Duodenal mucosa (tissue), 2 donors: ENCODE results near the gene RTN4RL2.

ENCODE experiments used
- H3K27ac ChIP-seq: one replicate; pipeline ENCODE4 v1.7.0; 2013; ENCODE audit warnings: low read depth, low read length
- H3K27me3 ChIP-seq, 2 donors: one replicate each; pipeline ENCODE4 v1.7.0; 2013; ENCODE audit warnings: low read length in 2 of 2, control low read depth in 1 of 2; ENCODE audit not compliant: insufficient read depth in 2 of 2, control insufficient read depth in 1 of 2
- H3K36me3 ChIP-seq, 2 donors: one replicate each; pipeline ENCODE4 v1.7.0; 2013; ENCODE audit warnings: low read length in 2 of 2, control low read depth in 1 of 2; ENCODE audit not compliant: insufficient read depth in 2 of 2, control insufficient read depth in 1 of 2
- H3K4me1 ChIP-seq, 2 donors: one replicate each; pipeline ENCODE4 v1.7.0; 2013; ENCODE audit warnings: low read length in 2 of 2, control low read depth in 1 of 2; ENCODE audit not compliant: insufficient read depth in 2 of 2, control insufficient read depth in 1 of 2
- H3K4me3 ChIP-seq, 2 donors: one replicate each; pipeline ENCODE4 v1.7.0; 2013; ENCODE audit warnings: low read length in 2 of 2, low read depth in 1 of 2
- H3K9ac ChIP-seq, 2 donors: one replicate each; pipeline ENCODE4 v1.7.0; 2013; ENCODE audit warnings: low read length in 2 of 2, low read depth in 1 of 2
- H3K9me3 ChIP-seq, 2 donors: one replicate each; pipeline ENCODE4 v1.7.0; 2013; ENCODE audit warnings: low read length in 2 of 2, control low read depth in 1 of 2; ENCODE audit not compliant: control insufficient read depth in 1 of 2

RTN4RL2 gene

DNA sequence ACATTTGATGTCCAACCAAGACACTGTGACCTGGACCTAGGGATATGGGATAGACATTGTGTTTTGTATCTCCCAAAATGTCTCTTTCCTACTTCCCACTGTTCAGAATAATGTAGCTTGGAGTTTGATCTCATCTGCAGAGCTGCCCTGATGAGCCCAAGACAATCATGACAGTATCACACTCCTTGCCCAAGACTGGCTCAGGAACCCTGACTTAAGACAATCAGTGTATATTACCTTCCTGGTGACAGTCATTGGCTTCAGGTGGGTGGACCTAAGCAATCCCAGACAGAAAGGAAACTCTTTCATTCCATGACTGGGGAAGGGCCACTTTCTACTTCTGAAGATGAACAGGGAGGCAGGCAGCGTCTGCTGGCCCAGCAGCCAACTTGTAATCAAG, 14.3 kb upstream of the RTN4RL2 start:
- Histone ChIP-seq H3K9ac (no peak overlapping the region), H3K4me1 (no peaks in the 10 kb centered on the region), H3K27ac (no peak overlapping the region), H3K4me3 (no peak overlapping the region), H3K36me3 (no peaks in the 10 kb centered on the region), H3K9me3 (no peaks in the 10 kb centered on the region), H3K27me3 (peaks cover 0 to 5% of the 10 kb centered on the region in 2 donors)

DNA sequence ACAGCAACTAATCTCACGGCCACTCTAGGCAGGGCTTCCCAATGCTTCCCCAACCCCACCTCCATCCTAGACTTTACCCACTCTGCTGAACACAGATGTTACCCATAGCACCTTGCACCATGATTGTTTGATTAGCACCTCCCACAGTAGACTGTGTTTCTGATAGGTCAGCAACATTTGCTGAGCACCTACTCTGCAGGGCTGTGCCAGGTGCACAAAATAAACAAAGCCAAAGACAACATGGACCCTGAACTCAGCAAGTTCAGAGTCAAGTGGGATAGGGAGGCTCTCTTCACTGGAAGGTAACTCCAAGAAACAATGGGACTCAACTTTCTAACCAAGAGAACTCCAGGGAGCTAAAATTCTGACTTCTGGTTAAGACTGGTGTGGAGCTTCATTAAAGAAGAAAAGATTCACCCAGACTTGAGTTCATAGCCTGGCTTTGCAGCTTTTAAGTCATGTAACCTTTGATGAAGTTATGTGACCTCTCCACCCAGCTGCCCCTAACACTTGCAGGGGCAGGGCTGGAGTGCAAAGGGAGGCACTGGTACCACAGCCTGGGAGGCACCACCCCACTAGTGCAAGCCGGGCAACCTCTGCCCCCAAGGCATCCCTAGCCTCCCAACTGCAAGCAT, 6.7 kb upstream of the RTN4RL2 start:
- no peak overlapping the region for H3K9ac ChIP-seq
- H3K9me3 ChIP-seq: no peaks in the 10 kb centered on the region
- peaks cover 17 to 23% of the 10 kb centered on the region in 2 donors for H3K4me1 ChIP-seq
- no peaks in the 10 kb centered on the region for H3K36me3 ChIP-seq
- H3K27ac ChIP-seq: no peak overlapping the region
- H3K27me3 ChIP-seq: peaks cover 5 to 8% of the 10 kb centered on the region in 2 donors
- peak overlapping the region in 1 of 2 donors; percentile 28 for H3K4me3 ChIP-seq

DNA sequence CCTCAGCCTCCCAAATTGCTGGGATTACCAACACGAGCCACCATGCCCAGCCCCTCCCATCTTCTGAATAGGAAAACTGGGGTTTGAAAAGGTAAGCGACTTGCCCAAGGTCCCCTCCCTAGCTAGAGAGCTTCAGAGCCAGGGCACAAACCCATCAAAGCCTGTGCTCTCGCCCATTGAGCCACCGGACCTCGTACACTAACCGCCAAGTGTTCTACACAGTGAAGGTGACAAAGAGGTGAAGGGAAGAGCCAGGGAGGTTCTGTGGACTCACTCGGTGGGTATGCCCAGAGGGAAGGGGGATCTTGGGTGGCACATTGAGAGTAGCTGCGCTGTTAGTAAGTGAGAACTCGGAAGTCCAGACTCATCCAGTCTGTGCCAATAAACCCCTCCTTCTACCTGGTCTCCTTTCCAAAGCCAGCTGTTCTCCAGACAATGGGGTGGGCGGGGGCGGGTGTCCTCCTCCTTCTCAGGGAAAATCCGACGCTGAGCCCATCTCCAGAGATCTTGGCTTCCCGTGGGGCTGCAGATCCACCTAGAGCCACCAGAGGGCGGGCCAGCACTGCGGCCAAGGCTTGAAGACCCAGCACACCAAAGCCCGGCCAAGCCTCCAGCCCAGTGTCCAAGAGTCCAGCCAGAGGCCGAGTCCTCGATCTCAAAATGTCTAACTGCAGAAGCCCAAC, 3.2 kb upstream of the RTN4RL2 start:
- Histone ChIP-seq H3K27ac (no peak overlapping the region), H3K9me3 (no peaks in the 10 kb centered on the region), H3K4me3 (peak overlapping the region in 1 of 2 donors; percentile 30), H3K4me1 (peaks cover 27 to 38% of the 10 kb centered on the region in 2 donors), H3K27me3 (peaks cover 22 to 34% of the 10 kb centered on the region in 2 donors), H3K36me3 (no peaks in the 10 kb centered on the region), H3K9ac (no peak overlapping the region)

DNA sequence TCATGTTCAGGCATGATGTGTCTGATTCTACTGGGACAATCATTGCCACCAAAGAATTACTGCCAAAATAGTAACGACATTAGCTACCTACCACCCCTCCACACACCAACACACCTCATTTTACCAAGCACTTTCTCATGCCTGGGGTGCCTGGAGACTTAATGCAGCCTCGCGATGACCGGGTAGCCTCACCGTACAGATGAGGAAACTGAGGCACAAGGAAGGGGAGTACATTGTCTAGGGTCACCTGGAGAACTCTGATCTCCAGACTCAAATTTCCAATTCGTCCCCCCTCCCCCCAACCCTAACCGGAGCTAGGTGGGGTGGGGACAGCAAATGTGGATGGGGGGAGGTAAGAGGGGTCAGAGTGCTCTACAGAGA, 2.7 kb upstream of the RTN4RL2 start:
- Histone ChIP-seq H3K9ac (no peak overlapping the region), H3K36me3 (no peaks in the 10 kb centered on the region), H3K27me3 (peaks cover 22 to 34% of the 10 kb centered on the region in 2 donors)

DNA sequence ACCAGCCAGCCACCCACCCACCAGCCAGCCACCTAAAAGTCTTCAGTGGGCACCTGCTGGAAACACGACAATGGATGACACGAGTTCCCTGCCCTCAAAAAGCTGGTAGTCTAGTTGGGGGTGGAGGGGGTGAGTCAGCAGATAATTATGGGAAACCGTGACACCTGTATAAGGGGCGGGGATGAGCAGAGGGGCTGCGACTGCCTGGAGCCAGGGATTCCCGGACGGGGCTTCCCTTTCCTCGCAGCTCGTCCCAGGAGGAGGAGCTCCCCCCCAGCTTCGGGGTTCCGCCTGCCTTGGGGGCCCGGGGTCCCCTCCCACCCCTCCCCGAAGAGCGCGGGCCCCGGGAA, 2.3 kb upstream of the RTN4RL2 start:
- H3K27ac ChIP-seq: no peak overlapping the region
- no peaks in the 10 kb centered on the region for H3K36me3 ChIP-seq
- H3K27me3 ChIP-seq: peaks cover 22 to 34% of the 10 kb centered on the region in 2 donors
- peak overlapping the region in 1 of 2 donors; percentile 30 for H3K4me3 ChIP-seq
- H3K4me1 ChIP-seq: peaks cover 23 to 35% of the 10 kb centered on the region in 2 donors
- H3K9me3 ChIP-seq: no peaks in the 10 kb centered on the region
- no peak overlapping the region for H3K9ac ChIP-seq

More for the DNA sequence above, 2.7 kb upstream of the RTN4RL2 start:
- H3K9me3 ChIP-seq: no peaks in the 10 kb centered on the region
- peaks cover 27 to 38% of the 10 kb centered on the region in 2 donors for H3K4me1 ChIP-seq
- H3K4me3 ChIP-seq: peak overlapping the region in 1 of 2 donors; percentile 30
- no peak overlapping the region for H3K27ac ChIP-seq

DNA sequence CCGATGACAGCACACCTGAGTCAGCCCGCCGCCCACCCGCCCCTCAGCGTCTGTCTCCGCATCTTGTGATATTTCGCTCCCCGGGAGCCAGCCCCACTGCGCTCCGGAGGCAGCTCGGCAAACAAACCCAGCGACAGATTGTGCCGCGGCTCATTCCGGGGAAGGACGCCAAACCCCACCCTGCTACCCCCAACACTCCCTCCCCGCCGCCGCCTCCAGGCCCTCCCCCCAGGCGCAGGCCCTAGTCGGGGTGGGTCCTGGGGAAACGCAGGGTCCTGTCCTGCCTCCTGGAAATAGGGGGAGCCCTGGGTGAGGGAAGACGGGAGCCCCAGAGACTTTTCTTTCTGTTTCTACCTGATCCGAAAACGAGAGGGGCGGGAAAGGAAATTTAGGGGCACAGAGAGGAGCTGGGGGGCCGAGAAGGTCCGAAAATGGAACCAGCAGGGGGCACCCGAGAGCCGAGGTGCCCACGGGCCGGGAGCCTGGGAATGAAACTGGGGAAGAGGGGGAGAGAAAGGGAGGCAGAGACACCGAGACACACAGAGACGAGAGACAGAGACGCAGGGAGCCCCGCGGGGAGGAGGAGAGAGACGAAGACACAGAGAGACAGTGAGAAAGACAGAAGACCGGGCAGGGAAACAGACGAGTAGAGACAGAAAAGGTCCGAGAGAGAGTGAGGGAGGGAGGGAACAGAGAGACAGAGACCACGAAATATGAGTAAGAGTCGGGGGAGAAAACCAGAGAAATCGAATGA, 1.7 kb upstream of the RTN4RL2 start:
- Histone ChIP-seq H3K4me3 (peak overlapping the region; percentile 53 to 60), H3K36me3 (no peaks in the 10 kb centered on the region), H3K27ac (no peak overlapping the region), H3K4me1 (peaks cover 18 to 29% of the 10 kb centered on the region in 2 donors), H3K27me3 (peaks cover 22 to 34% of the 10 kb centered on the region in 2 donors), H3K9ac (no peak overlapping the region), H3K9me3 (no peaks in the 10 kb centered on the region)

DNA sequence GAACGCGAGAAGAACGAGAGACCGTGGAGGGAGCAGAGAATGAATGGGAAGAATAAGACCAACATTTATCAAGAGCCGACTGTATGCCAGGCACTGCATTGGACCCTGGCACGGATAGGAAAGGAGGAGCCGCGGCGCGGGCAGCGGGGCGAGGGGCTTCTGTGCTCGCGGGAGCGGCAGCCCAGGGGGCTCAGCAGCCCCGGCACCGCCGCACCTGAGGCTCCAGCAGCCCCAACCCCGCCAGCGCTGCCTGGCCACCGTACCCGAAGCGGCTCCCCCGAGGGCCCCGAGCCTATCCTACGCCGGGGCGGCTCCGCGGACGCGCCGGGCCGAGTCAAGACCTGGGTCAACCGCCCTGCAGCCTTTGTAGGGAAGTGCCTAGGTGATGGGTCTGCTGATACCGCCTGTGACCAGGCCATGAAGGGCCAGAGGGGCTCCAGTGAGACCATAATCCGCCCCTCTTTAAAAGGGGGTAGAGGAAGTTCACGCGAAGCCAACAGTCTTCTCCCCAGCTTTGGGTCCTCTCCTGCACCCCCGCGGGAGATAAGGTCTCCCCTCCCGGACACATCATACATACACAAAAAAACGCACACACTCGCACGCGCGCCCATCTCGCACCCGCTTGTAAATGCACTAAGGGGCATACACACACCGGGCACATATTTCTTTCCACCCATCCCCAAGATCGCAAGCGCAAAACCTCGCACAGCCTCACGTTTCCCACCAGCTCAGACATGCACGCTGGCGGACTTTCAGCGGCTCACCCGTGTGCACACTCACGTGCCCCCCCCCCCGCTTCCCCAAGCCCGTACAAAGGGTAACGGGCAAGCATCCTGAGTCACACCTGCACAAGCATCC, 935 bp upstream of the RTN4RL2 start:
- Histone ChIP-seq H3K4me1 (peaks cover 18 to 25% of the 10 kb centered on the region in 2 donors), H3K27me3 (peaks cover 22 to 34% of the 10 kb centered on the region in 2 donors), H3K9me3 (no peaks in the 10 kb centered on the region), H3K27ac (no peak overlapping the region), H3K9ac (no peak overlapping the region), H3K36me3 (no peaks in the 10 kb centered on the region), H3K4me3 (peak overlapping the region; percentile 53 to 60)

DNA sequence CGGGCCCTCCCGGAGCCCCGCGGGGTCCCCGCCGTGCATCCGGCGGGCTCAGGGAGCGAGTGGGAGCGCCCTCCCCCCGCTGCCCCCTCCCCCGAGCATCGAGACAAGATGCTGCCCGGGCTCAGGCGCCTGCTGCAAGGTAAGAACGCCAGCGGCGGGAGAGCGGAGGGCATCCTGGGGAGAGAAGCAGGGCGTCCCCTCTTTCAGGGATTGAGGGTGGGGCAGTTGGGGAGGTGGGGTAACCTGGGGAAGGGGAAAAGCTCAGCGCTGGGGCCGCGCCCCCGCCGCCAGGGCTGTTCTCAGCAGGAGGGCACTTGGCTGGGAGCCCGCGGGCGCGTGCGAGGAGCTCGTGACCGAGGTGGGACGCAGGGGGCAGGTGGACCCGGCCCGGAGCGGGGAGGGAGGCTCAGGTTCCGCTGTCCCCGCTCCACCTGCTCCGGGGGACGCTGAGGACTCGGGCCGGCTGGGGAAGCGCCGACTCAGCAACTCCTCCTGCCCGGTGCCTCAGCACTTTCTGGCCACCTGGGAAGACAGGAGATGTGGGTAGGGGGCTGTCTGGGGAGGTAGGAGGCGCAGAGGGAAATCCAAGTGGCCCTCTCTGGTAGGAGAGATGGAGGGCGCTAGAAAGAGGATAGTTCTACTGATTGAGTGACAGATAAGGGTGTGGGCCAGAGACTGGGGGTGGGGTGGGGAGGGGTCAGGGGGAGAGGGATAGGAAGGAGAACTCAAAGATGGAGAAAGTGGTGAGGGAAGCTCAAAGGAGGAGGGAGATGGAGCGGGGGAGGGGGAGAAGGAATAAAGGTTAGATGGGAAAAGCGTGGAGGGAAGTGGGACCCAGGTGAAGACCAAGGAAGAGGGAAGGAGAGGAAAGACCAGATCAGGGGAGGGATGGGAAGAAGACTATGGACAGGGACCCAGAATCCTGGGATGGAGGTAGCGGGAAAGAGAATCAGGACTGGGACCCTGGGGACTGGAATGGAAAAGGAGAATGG, 726 bp downstream of the RTN4RL2 start:
- H3K4me3 ChIP-seq: peak overlapping the region; percentile 10 to 15
- peaks cover 22 to 34% of the 10 kb centered on the region in 2 donors for H3K27me3 ChIP-seq
- H3K9me3 ChIP-seq: no peaks in the 10 kb centered on the region
- no peak overlapping the region for H3K27ac ChIP-seq
- H3K36me3 ChIP-seq: no peaks in the 10 kb centered on the region
- H3K9ac ChIP-seq: no peak overlapping the region
- peaks cover 18 to 25% of the 10 kb centered on the region in 2 donors for H3K4me1 ChIP-seq
